ENCODE measurements around the gene SLC22A16.

Gene SLC22A16

GRCh38 chr6:110394409-110394808 is 82.0 kb downstream of the SLC22A16 start:
- TF ChIP-seq POLR2A (IDR thresholded peaks at IDR 0.05; ENCODE audit: extremely low read depth, insufficient read length) (no peak), CTCF (IDR thresholded peaks at IDR 0.05; ENCODE audit: low read depth, low read length) (no peak), MAX (IDR thresholded peaks at IDR 0.05; ENCODE audit: low read depth, low read length) (no peak), MYC (IDR thresholded peaks at IDR 0.05; ENCODE audit: low read depth, low read length) (no peak)
- no peak for DNase-seq (ENCODE audit: low read depth)
- no peak overlapping the region for H3K4me3 ChIP-seq (ENCODE audit: low read depth, low read length)

- no peak for DNase-seq (ENCODE audit: low read depth)
These were observed 83.7 kb downstream of the SLC22A16 start for GRCh38 chr6:110392727-110393126.

GRCh38 chr6:110390404-110390803 is 86.0 kb downstream of the SLC22A16 start:
- DNase-seq (ENCODE audit: low read depth) = peak; percentile 32
- no peak overlapping the region for H3K4me3 ChIP-seq (ENCODE audit: low read depth, low read length)
- TF ChIP-seq MYC (IDR thresholded peaks at IDR 0.05; ENCODE audit: low read depth, low read length) (no peak), MAX (IDR thresholded peaks at IDR 0.05; ENCODE audit: low read depth, low read length) (no peak), CTCF (IDR thresholded peaks at IDR 0.05; ENCODE audit: low read depth, low read length) (no peak), POLR2A (IDR thresholded peaks at IDR 0.05; ENCODE audit: extremely low read depth, insufficient read length) (no peak)

More at GRCh38 chr6:110392727-110393126, 83.7 kb downstream of the SLC22A16 start:
- no peak for TF ChIP-seq MAX (IDR thresholded peaks at IDR 0.05; ENCODE audit: low read depth, low read length)
- TF ChIP-seq POLR2A (IDR thresholded peaks at IDR 0.05; ENCODE audit: extremely low read depth, insufficient read length) = no peak
- no peak for TF ChIP-seq CTCF (IDR thresholded peaks at IDR 0.05; ENCODE audit: low read depth, low read length)
- TF ChIP-seq MYC (IDR thresholded peaks at IDR 0.05; ENCODE audit: low read depth, low read length) = no peak
- H3K4me3 ChIP-seq (ENCODE audit: low read depth, low read length) = no peak overlapping the region

- TF ChIP-seq POLR2A (IDR thresholded peaks at IDR 0.05; ENCODE audit: extremely low read depth, insufficient read length) (no peak), MAX (IDR thresholded peaks at IDR 0.05; ENCODE audit: low read depth, low read length) (no peak), CTCF (IDR thresholded peaks at IDR 0.05; ENCODE audit: low read depth, low read length) (no peak), MYC (IDR thresholded peaks at IDR 0.05; ENCODE audit: low read depth, low read length) (no peak)
- H3K4me3 ChIP-seq (ENCODE audit: low read depth, low read length) = no peak overlapping the region
- peak; percentile 28 for DNase-seq (ENCODE audit: low read depth)
These were observed 86.6 kb downstream of the SLC22A16 start for GRCh38 chr6:110389689-110390382.

- no peak overlapping the region for H3K4me3 ChIP-seq (ENCODE audit: low read depth, low read length)
- TF ChIP-seq MYC (IDR thresholded peaks at IDR 0.05; ENCODE audit: low read depth, low read length) (no peak), MAX (IDR thresholded peaks at IDR 0.05; ENCODE audit: low read depth, low read length) (no peak), CTCF (IDR thresholded peaks at IDR 0.05; ENCODE audit: low read depth, low read length) (no peak), POLR2A (IDR thresholded peaks at IDR 0.05; ENCODE audit: extremely low read depth, insufficient read length) (no peak)
- no peak for DNase-seq (ENCODE audit: low read depth)
These were observed 88.4 kb downstream of the SLC22A16 start for GRCh38 chr6:110387986-110388385.

Measured in NB4 (cell line).